Naive thymus-derived CD4-positive, alpha-beta T cell (primary cell): ENCODE results near the gene PRPF4. TPM values are rescaled to one million over a fixed set of nuclear protein-coding genes. Genes with fewer than 3 reads are reported as not detected.
"Not testable (repeated sequence)": the region's sequence is repeated elsewhere in the genome, so short reads cannot be mapped to it uniquely, and the experiment has no call there.

Experiments used
- ATAC-seq: fragments of 150-1000 bp; cut with Tn5 transposase; 2 replicates; pipeline ENCODE4 v1.10.0; 2021; ENCODE audit warnings: mild to moderate bottlenecking, moderate library complexity
- CTCF ChIA-PET: fragments of 350-600 bp; sonication (Branson Sonifier 250); formaldehyde crosslinking; loops from one replicate; lab custom pipeline; 2021; ENCODE audit warnings: antibody characterized with exemption; lab: Charles Lee
- POLR2A ChIA-PET: fragments of 350-600 bp; sonication (Branson Sonifier 250); formaldehyde crosslinking; loops from one replicate; lab custom pipeline; 2021; ENCODE audit warnings: antibody characterized with exemption, inconsistent platforms; lab: Charles Lee
- DNase-seq, 9 donors: peaks; one replicate each; pipeline versions ENCODE4 v3.0.0 to v3.0.0-alpha.2; 2020 to 2022; ENCODE audit warnings: mixed read lengths in 1 of 9
- H3K27ac ChIP-seq: one replicate; pipeline ENCODE4 v1.7.0; 2013; ENCODE audit warnings: mild to moderate bottlenecking, low read depth, low read length, moderate library complexity
- H3K27me3 ChIP-seq, 2 donors: one replicate each; pipeline ENCODE4 v1.7.0; 2013; ENCODE audit warnings: low read length in 2 of 2, mild to moderate bottlenecking in 2 of 2, moderate library complexity in 2 of 2; ENCODE audit not compliant: control insufficient read depth in 2 of 2, insufficient read depth in 2 of 2
- H3K36me3 ChIP-seq, 3 experiments: 1 replicate in 2 of 3; 2 replicates in 1 of 3; pipeline ENCODE4 v1.7.0; 2013; ENCODE audit warnings: low read length in 3 of 3, mild to moderate bottlenecking in 3 of 3, moderate library complexity in 1 of 3; ENCODE audit not compliant: insufficient read depth in 3 of 3, control insufficient read depth in 2 of 3
- H3K4me1 ChIP-seq, 2 donors: one replicate each; pipeline ENCODE4 v1.7.0; 2013; ENCODE audit warnings: low read length in 2 of 2, mild to moderate bottlenecking in 2 of 2, moderate library complexity in 1 of 2; ENCODE audit not compliant: control insufficient read depth in 2 of 2, insufficient read depth in 2 of 2
- H3K4me3 ChIP-seq: 2 replicates; pipeline ENCODE4 v1.7.0; 2013; ENCODE audit warnings: mild to moderate bottlenecking, low read length
- H3K9me3 ChIP-seq, 3 experiments: 1 replicate in 2 of 3; 2 replicates in 1 of 3; pipeline ENCODE4 v1.7.0; 2013; ENCODE audit warnings: low read length in 3 of 3; ENCODE audit not compliant: control insufficient read depth in 2 of 3
- H3K27ac Mint-ChIP-seq, 9 donors: one replicate each; pipeline ENCODE4 v1.8.0; 2020 to 2022; ENCODE audit warnings: mixed read lengths in 9 of 9, mild to moderate bottlenecking in 8 of 9, moderate library complexity in 5 of 9, inconsistent platforms in 2 of 9
- H3K27me3 Mint-ChIP-seq, 5 donors: one replicate each; pipeline ENCODE4 v1.8.0; 2021 to 2022; ENCODE audit warnings: mixed read lengths in 5 of 5, mild to moderate bottlenecking in 1 of 5
- H3K36me3 Mint-ChIP-seq, 5 donors: one replicate each; pipeline ENCODE4 v1.8.0; 2020 to 2022; ENCODE audit warnings: mixed read lengths in 5 of 5, mild to moderate bottlenecking in 3 of 5, inconsistent platforms in 1 of 5
- H3K4me1 Mint-ChIP-seq, 7 donors: one replicate each; pipeline ENCODE4 v1.8.0; 2020 to 2022; ENCODE audit warnings: mixed read lengths in 7 of 7, mild to moderate bottlenecking in 3 of 7, inconsistent platforms in 1 of 7
- H3K4me3 Mint-ChIP-seq, 10 donors: one replicate each; pipeline ENCODE4 v1.8.0; 2020 to 2022; ENCODE audit warnings: mild to moderate bottlenecking in 10 of 10, mixed read lengths in 10 of 10, moderate library complexity in 6 of 10, inconsistent platforms in 2 of 10
- H3K9me3 Mint-ChIP-seq, 11 donors: one replicate each; pipeline ENCODE4 v1.8.0; 2020 to 2022; ENCODE audit warnings: mixed read lengths in 11 of 11, mild to moderate bottlenecking in 4 of 11, inconsistent platforms in 1 of 11, moderate library complexity in 1 of 11
- intact Hi-C, 2 donors: fragments of 100-400 bp; cut with micrococcal nuclease; formaldehyde crosslinking; loops; one replicate each; pipeline ENCODE4 v1.15.1; 2023
- polyA plus RNA-seq, 2 donors: library from polyadenylated mRNA; unstranded; fragments of 300-500 nt; fragmentation: Illumina TruSeq; gene quantifications; one replicate each; pipeline ENCODE4 v1.2.3, GENCODE V29; 2021
- total RNA-seq, 6 experiments: library from RNA in 5 of 6; stranded (reverse) in 5 of 6; gene quantifications; 1 replicate in 5 of 6; 2 replicates in 1 of 6; pipeline ENCODE4 v1.2.3 and lab custom pipeline; 2021 to 2026

PRPF4 gene
- total and polyA plus RNA-seq, 7 experiments from 2014 or later = 17.4 to 36.9 (median 22.0) TPM

- peaks cover 0 to 15% (median 2%) of the 10 kb centered on the region in 11 donors for H3K9me3 Mint-ChIP-seq
- Histone ChIP-seq H3K27ac (no peak overlapping the region), H3K4me1 (no peaks in the 10 kb centered on the region), H3K36me3 (no peaks in the 10 kb centered on the region), H3K9me3 (no peaks in the 10 kb centered on the region), H3K27me3 (no peaks in the 10 kb centered on the region), H3K4me3 (no peak overlapping the region)
- no peak for DNase-seq
- H3K4me1 Mint-ChIP-seq = peaks cover 0 to 2% (median 0%) of the 10 kb centered on the region in 7 donors
- intact Hi-C loops = no loop called here
- no peak for ATAC-seq
- ChIA-PET CTCF (no interaction called here), POLR2A (no interaction called here)
- no peak overlapping the region for H3K27ac Mint-ChIP-seq
- peaks cover 0 to 13% (median 10%) of the 10 kb centered on the region in 5 donors for H3K36me3 Mint-ChIP-seq
- H3K27me3 Mint-ChIP-seq = no peaks in the 10 kb centered on the region
- no peak overlapping the region for H3K4me3 Mint-ChIP-seq
These were observed 27.8 kb upstream of the PRPF4 start for GRCh38 chr9:113247640-113248039.

- H3K27ac Mint-ChIP-seq, CTCF ChIA-PET, H3K36me3 ChIP-seq, intact Hi-C loops, H3K4me1 ChIP-seq, H3K27ac ChIP-seq, ATAC-seq, H3K4me3 ChIP-seq, H3K9me3 ChIP-seq, DNase-seq, H3K27me3 Mint-ChIP-seq, H3K4me3 Mint-ChIP-seq, H3K27me3 ChIP-seq, POLR2A ChIA-PET, H3K4me1 Mint-ChIP-seq: not testable (repeated sequence)
- Mint-ChIP-seq H3K9me3 (peaks cover 0 to 15% (median 2%) of the 10 kb centered on the region in 11 donors), H3K36me3 (peaks cover 0 to 13% (median 13%) of the 10 kb centered on the region in 5 donors)
These were observed 25.8 kb upstream of the PRPF4 start for GRCh38 chr9:113249661-113250060.

DNA sequence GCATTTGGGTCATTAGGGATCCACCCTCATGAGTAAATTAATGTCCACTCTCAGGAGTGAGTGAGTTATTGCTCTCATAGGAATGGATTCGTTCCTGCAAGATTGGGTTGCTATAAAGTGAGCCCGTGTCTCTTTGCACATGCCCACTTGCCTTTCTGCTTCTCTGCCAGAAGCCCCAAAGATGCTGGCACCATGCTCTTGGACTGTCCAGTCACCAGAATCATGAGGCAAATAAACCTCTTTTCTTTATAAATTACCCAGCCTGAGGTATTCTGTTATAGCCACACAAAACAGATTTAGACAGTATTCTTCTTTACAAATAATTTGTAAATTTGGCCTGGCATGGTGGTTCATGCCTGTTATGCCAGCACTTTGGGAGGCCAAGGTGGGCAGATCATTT is 24.7 kb upstream of the PRPF4 start:
- intact Hi-C loops = no loop called here
- Histone ChIP-seq H3K36me3 (no peaks in the 10 kb centered on the region), H3K9me3 (no peaks in the 10 kb centered on the region), H3K27ac (no peak overlapping the region), H3K4me1 (no peaks in the 10 kb centered on the region), H3K27me3 (no peaks in the 10 kb centered on the region), H3K4me3 (no peak overlapping the region)
- ATAC-seq = no peak
- H3K4me3 Mint-ChIP-seq = no peak overlapping the region
- no peaks in the 10 kb centered on the region for H3K4me1 Mint-ChIP-seq
- H3K27ac Mint-ChIP-seq = no peak overlapping the region
- ChIA-PET POLR2A (no interaction called here), CTCF (no interaction called here)
- peaks cover 0 to 14% (median 13%) of the 10 kb centered on the region in 5 donors for H3K36me3 Mint-ChIP-seq
- peaks cover 0 to 15% (median 2%) of the 10 kb centered on the region in 11 donors for H3K9me3 Mint-ChIP-seq
- DNase-seq = no peak
- H3K27me3 Mint-ChIP-seq = no peaks in the 10 kb centered on the region

DNA sequence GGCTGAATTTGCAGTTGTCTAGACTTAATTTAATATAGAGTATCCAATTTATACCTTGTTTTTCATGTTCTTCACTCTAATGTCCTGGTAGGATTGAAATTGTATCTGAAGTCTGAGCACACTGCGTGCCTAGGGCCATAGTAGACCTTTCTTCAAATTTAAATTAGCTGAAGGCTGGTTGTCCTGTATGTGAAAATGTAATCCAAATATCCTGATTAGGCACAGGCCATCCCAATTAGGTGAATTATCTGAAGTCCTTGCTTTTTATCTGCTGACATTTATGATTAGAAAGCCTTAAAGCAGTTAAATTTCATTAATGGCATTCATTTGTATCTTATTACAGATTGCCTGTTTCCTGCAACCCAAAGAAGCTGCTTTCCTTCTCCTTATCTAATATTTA is 20.5 kb upstream of the PRPF4 start:
- peaks cover 3 to 34% (median 28%) of the 10 kb centered on the region in 5 donors for H3K36me3 Mint-ChIP-seq
- no peak overlapping the region for H3K27ac ChIP-seq
- peaks cover 0 to 12% (median 0%) of the 10 kb centered on the region in 3 experiments for H3K36me3 ChIP-seq
- H3K27me3 Mint-ChIP-seq = no peaks in the 10 kb centered on the region
- peaks cover 0 to under 1% (median 0%) of the 10 kb centered on the region in 7 donors for H3K4me1 Mint-ChIP-seq
- ChIA-PET CTCF (no interaction called here), POLR2A (no interaction called here)
- no peaks in the 10 kb centered on the region for H3K9me3 ChIP-seq
- intact Hi-C loops = no loop called here
- H3K27me3 ChIP-seq = no peaks in the 10 kb centered on the region
- no peak overlapping the region for H3K27ac Mint-ChIP-seq
- H3K4me3 ChIP-seq = no peak overlapping the region
- DNase-seq (no peak), ATAC-seq (no peak)
- H3K4me3 Mint-ChIP-seq = no peak overlapping the region
- peaks cover 0 to 6% (median 0%) of the 10 kb centered on the region in 11 donors for H3K9me3 Mint-ChIP-seq
- no peaks in the 10 kb centered on the region for H3K4me1 ChIP-seq

- CTCF ChIA-PET = no interaction called here
- H3K36me3 Mint-ChIP-seq = peaks cover 7 to 39% (median 32%) of the 10 kb centered on the region in 5 donors
These were observed 20.0 kb upstream of the PRPF4 start for GRCh38 chr9:113255438-113255837.

GRCh38 chr9:113257863-113258262 is 17.6 kb upstream of the PRPF4 start:
- Histone ChIP-seq H3K4me1 (no peaks in the 10 kb centered on the region), H3K9me3 (no peaks in the 10 kb centered on the region), H3K36me3 (peaks cover 0 to 19% (median 0%) of the 10 kb centered on the region in 3 experiments), H3K4me3 (no peak overlapping the region), H3K27me3 (no peaks in the 10 kb centered on the region), H3K27ac (no peak overlapping the region)
- Mint-ChIP-seq H3K27ac (no peak overlapping the region), H3K4me1 (peaks cover 0 to 2% (median 0%) of the 10 kb centered on the region in 7 donors), H3K9me3 (no peaks in the 10 kb centered on the region), H3K4me3 (no peak overlapping the region), H3K27me3 (no peaks in the 10 kb centered on the region), H3K36me3 (peaks cover 7 to 52% (median 31%) of the 10 kb centered on the region in 5 donors)
- DNase-seq (no peak), ATAC-seq (no peak)
- intact Hi-C loops = no loop called here
- ChIA-PET POLR2A (no interaction called here), CTCF (interaction anchor here (0.6 kb wide), 1 partner anchor 1565 kb away, joined by 3 read pairs; no protein-coding TSS in a partner anchor)

More at GRCh38 chr9:113255438-113255837, 20.0 kb upstream of the PRPF4 start:
- Histone ChIP-seq H3K27me3 (no peaks in the 10 kb centered on the region), H3K4me1 (no peaks in the 10 kb centered on the region), H3K27ac (no peak overlapping the region), H3K9me3 (no peaks in the 10 kb centered on the region), H3K36me3 (peaks cover 0 to 16% (median 0%) of the 10 kb centered on the region in 3 experiments), H3K4me3 (no peak overlapping the region)
- Mint-ChIP-seq H3K9me3 (peaks cover 0 to 6% (median 0%) of the 10 kb centered on the region in 11 donors), H3K27ac (no peak overlapping the region), H3K4me1 (peaks cover 0 to 2% (median 0%) of the 10 kb centered on the region in 7 donors), H3K4me3 (no peak overlapping the region), H3K27me3 (no peaks in the 10 kb centered on the region)
- ATAC-seq (peak; percentile 57), DNase-seq (no peak)
- intact Hi-C loops = no loop called here
- POLR2A ChIA-PET = no interaction called here

- Mint-ChIP-seq H3K27me3 (no peaks in the 10 kb centered on the region), H3K36me3 (peaks cover 7 to 51% (median 28%) of the 10 kb centered on the region in 5 donors), H3K4me1 (peaks cover 0 to 2% (median 0%) of the 10 kb centered on the region in 7 donors), H3K9me3 (no peaks in the 10 kb centered on the region), H3K27ac (no peak overlapping the region), H3K4me3 (no peak overlapping the region)
- Histone ChIP-seq H3K27ac (no peak overlapping the region), H3K9me3 (no peaks in the 10 kb centered on the region), H3K27me3 (no peaks in the 10 kb centered on the region), H3K36me3 (peaks cover 0 to 19% (median 0%) of the 10 kb centered on the region in 3 experiments), H3K4me1 (no peaks in the 10 kb centered on the region), H3K4me3 (no peak overlapping the region)
- DNase-seq = no peak
- ATAC-seq = no peak
- CTCF ChIA-PET = interaction anchor here (0.6 kb wide), 1 partner anchor 1565 kb away, joined by 3 read pairs; no protein-coding TSS in a partner anchor
- POLR2A ChIA-PET = no interaction called here
- intact Hi-C loops = no loop called here
These were observed 17.2 kb upstream of the PRPF4 start for GRCh38 chr9:113258282-113258681.
